ENCODE data around the gene MKKS. TPM values are rescaled to one million over a fixed set of nuclear protein-coding genes. Genes with fewer than 3 reads are reported as not detected.

Gene MKKS
- total RNA-seq, 1 donor from 2014 or later: 15.7 TPM

GRCh38 chr20:10359621-10360040, 74.4 kb downstream of the MKKS start:
- no peak overlapping the region for H3K4me3 ChIP-seq
- no peaks in the 10 kb centered on the region for H3K36me3 ChIP-seq
- H3K27ac ChIP-seq: no peak overlapping the region
- no peak for DNase-seq
- H3K4me1 ChIP-seq: no peaks in the 10 kb centered on the region
- ATAC-seq: no peak
- no peaks in the 10 kb centered on the region for H3K9me3 ChIP-seq
- no peak for TF ChIP-seq CTCF (IDR thresholded peaks at IDR 0.05)
- intact Hi-C loops (cut with DNase I): no loop called here
- no peaks in the 10 kb centered on the region for H3K27me3 ChIP-seq

DNA sequence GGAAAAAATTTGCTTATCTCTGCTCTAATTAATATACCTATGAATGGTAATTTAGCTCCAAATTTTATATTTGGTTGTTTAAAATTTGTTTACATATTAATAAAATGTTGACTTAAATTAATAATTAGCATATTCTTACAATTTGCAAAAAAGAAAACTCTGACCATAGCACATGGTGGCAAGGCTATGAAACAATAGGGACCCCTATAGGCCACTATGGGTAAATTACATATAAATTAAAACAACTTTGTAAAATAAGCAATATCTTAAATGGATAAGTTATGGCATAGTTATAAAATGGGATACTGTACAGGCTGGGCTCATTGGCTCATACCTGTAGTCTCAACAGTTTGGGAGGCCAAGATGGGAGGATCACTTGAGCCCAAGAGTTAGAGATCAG, 76.0 kb downstream of the MKKS start:
- no peak for ATAC-seq
- no peaks in the 10 kb centered on the region for H3K9me3 ChIP-seq
- no peaks in the 10 kb centered on the region for H3K4me1 ChIP-seq
- intact Hi-C loops (cut with DNase I): no loop called here
- no peak for DNase-seq
- H3K27me3 ChIP-seq: no peaks in the 10 kb centered on the region
- H3K27ac ChIP-seq: no peak overlapping the region
- peak; percentile 24 for TF ChIP-seq CTCF (IDR thresholded peaks at IDR 0.05)
- no peak overlapping the region for H3K4me3 ChIP-seq
- no peaks in the 10 kb centered on the region for H3K36me3 ChIP-seq

GRCh38 chr20:10357061-10357708, 76.8 kb downstream of the MKKS start:
- Histone ChIP-seq H3K36me3 (no peaks in the 10 kb centered on the region), H3K27ac (no peak overlapping the region), H3K27me3 (no peaks in the 10 kb centered on the region), H3K9me3 (no peaks in the 10 kb centered on the region), H3K4me1 (no peaks in the 10 kb centered on the region), H3K4me3 (no peak overlapping the region)
- intact Hi-C loops (cut with DNase I): no loop called here
- no peak for ATAC-seq
- no peak for DNase-seq
- no peak for TF ChIP-seq CTCF (IDR thresholded peaks at IDR 0.05)

DNA sequence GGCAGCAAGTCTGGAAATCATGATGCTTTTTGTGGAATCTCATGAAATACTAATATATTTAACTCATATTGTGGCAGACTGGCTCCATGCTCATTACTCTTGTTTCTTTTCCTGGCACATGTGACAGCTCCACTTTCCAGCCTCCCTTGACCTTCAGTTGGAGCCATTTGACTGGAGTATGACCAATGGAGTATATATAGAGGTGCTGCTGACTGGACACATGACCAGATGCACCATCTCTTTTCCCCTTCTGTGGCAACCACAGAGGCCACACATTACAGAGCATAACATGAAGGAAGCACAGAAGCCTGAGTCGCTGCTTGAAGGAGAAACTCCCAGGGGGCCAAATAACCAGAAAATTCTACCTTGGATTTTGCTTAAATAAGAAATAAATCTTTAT, 77.4 kb downstream of the MKKS start:
- Histone ChIP-seq H3K4me3 (no peak overlapping the region), H3K27ac (no peak overlapping the region), H3K36me3 (no peaks in the 10 kb centered on the region), H3K27me3 (no peaks in the 10 kb centered on the region), H3K4me1 (no peaks in the 10 kb centered on the region), H3K9me3 (no peaks in the 10 kb centered on the region)
- intact Hi-C loops (cut with DNase I): no loop called here
- DNase-seq (no peak), ATAC-seq (no peak)
- no peak for TF ChIP-seq CTCF (IDR thresholded peaks at IDR 0.05)

DNA sequence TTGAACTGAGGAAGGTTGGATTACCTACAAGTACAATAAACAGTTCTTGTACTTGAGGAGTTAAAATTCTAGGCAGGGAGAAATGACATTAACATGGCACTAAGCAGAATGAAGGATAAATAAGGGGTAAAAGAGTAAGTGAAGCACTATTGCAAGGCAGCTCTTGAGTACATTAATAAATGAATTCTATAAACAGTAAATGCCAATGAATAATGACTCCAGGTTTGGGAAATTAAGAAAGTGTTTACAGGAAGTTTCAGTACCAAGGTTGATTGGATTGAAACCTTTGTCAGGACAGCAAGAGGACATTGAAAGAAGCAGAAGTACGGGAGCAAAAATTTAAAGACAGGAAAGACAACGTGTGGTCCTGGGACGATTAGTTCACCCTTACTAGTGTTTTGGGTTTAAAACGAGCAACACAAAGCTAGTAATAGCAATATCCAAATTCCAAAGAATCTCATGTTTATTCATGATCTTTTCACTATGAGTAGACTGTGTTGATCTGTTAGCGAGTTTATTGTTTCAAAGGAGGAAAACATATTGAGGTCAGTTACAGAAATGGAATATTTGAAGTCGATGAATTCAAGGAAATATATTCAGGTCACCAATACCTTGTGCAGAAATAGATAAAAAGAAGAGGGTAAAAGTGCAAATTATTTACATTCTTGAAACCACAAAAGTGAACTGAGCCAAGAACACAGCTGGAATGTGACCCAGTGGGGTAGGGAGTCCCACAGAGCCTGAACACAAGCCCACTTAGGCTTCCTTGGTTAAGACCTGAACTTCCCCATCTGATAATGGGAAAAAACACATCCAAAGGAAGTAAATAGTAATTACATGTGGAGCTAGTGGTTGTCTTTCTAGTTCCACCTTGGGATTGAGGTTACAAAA, 80.8 kb downstream of the MKKS start:
- Histone ChIP-seq H3K9me3 (no peaks in the 10 kb centered on the region), H3K27me3 (no peaks in the 10 kb centered on the region), H3K4me1 (no peaks in the 10 kb centered on the region), H3K4me3 (no peak overlapping the region), H3K27ac (no peak overlapping the region), H3K36me3 (no peaks in the 10 kb centered on the region)
- TF ChIP-seq CTCF (IDR thresholded peaks at IDR 0.05): no peak
- intact Hi-C loops (cut with DNase I): no loop called here
- ATAC-seq (no peak), DNase-seq (no peak)

Other genes starting within 250 kb of the MKKS start
- gene SNAP25, start 215.4 kb downstream of the MKKS start, total RNA-seq: 1.9 TPM
- gene SLX4IP, start 1.1 kb upstream of the MKKS start, total RNA-seq: 5.4 TPM
- gene JAG1, start 239.8 kb upstream of the MKKS start, total RNA-seq: 51.6 TPM

All from upper lobe of right lung (tissue), 1 donor.